GM23338 (cell line): ENCODE measurements around the gene IGF2BP2. TPM values are rescaled to one million over a fixed set of nuclear protein-coding genes. Genes with fewer than 3 reads are reported as not detected.

Experiments
- ATAC-seq: fragments of 200-7000 bp; cut with Tn5 transposase; 3 replicates; pipeline ENCODE4 v1.9.1; 2020
- DNase-seq: peaks from one replicate; pipeline ENCODE4 v3.0.0-alpha.2; 2015; ENCODE audit warnings: low spot score
- H2AFZ ChIP-seq: fragments of 200-600 bp; sonication (generic); 2 replicates; pipeline ENCODE4 v1.8.0; 2016; ENCODE audit warnings: antibody characterized with exemption, mild to moderate bottlenecking, moderate library complexity
- H3F3A ChIP-seq: fragments of 200-600 bp; sonication (generic); replicated peaks from 2 replicates; pipeline ENCODE4 v1.8.0; 2017; ENCODE audit warnings: antibody characterized with exemption, mixed run types, low read depth
- H3K27ac ChIP-seq: fragments of 200-600 bp; sonication (generic); 2 replicates; pipeline ENCODE4 v1.6.1; 2016; ENCODE audit warnings: low read depth
- H3K27me3 ChIP-seq: fragments of 200-600 bp; sonication (generic); 2 replicates; pipeline ENCODE4 v1.8.0; 2016; ENCODE audit warnings: mild to moderate bottlenecking, mixed run types, moderate library complexity; ENCODE audit not compliant: insufficient read depth
- H3K36me3 ChIP-seq: fragments of 200-600 bp; sonication (generic); 2 replicates; pipeline ENCODE4 v1.8.0; 2016; ENCODE audit warnings: mild to moderate bottlenecking; ENCODE audit not compliant: insufficient read depth
- H3K4me1 ChIP-seq: fragments of 200-600 bp; sonication (generic); 2 replicates; pipeline ENCODE4 v1.8.0; 2016; ENCODE audit warnings: mild to moderate bottlenecking, moderate library complexity; ENCODE audit not compliant: insufficient read depth
- H3K4me2 ChIP-seq: fragments of 200-600 bp; sonication (generic); 2 replicates; pipeline ENCODE4 v1.7.1; 2017; ENCODE audit warnings: mixed run types
- H3K4me3 ChIP-seq: fragments of 200-600 bp; sonication (generic); 2 replicates; pipeline ENCODE4 v1.6.1; 2016; ENCODE audit warnings: mixed run types
- H3K79me2 ChIP-seq: fragments of 200-600 bp; sonication (generic); replicated peaks from 2 replicates; pipeline ENCODE4 v1.8.0; 2017; ENCODE audit warnings: mild to moderate bottlenecking; ENCODE audit not compliant: insufficient read depth
- H3K9me2 ChIP-seq: fragments of 200-600 bp; sonication (generic); 2 replicates; pipeline ENCODE4 v1.8.0; 2017; ENCODE audit not compliant: insufficient read depth
- H4K20me1 ChIP-seq: fragments of 200-600 bp; sonication (generic); replicated peaks from 2 replicates; pipeline ENCODE4 v1.8.0; 2017; ENCODE audit warnings: mild to moderate bottlenecking; ENCODE audit not compliant: insufficient read depth
- H3K27ac Mint-ChIP-seq: 2 replicates; pipeline ENCODE4 v1.8.0; 2020; ENCODE audit warnings: inconsistent platforms, mild to moderate bottlenecking, moderate library complexity, mixed read lengths
- H3K27me3 Mint-ChIP-seq: 3 replicates; pipeline ENCODE4 v1.8.0; 2022; ENCODE audit warnings: low read depth, mild to moderate bottlenecking, moderate library complexity, mixed read lengths, inconsistent platforms; ENCODE audit not compliant: insufficient read depth, poor library complexity
- H3K36me3 Mint-ChIP-seq: 3 replicates; pipeline ENCODE4 v1.8.0; 2021; ENCODE audit warnings: low read depth, mild to moderate bottlenecking, inconsistent platforms, moderate library complexity, mixed read lengths
- H3K4me1 Mint-ChIP-seq: 3 replicates; pipeline ENCODE4 v1.8.0; 2020; ENCODE audit warnings: mild to moderate bottlenecking, inconsistent platforms, mixed read lengths
- H3K4me3 Mint-ChIP-seq: 3 replicates; pipeline ENCODE4 v1.8.0; 2021; ENCODE audit warnings: moderate library complexity, mild to moderate bottlenecking, inconsistent platforms, mixed read lengths
- H3K9me3 Mint-ChIP-seq: 3 replicates; pipeline ENCODE4 v1.8.0; 2020; ENCODE audit warnings: moderate library complexity, mild to moderate bottlenecking, inconsistent platforms, mixed read lengths
- CREB1 ChIP-seq: fragments of 250-450 bp; sonication (Bioruptor Pico); IDR thresholded peaks from 2 replicates; pipeline ENCODE4 v1.5.0; 2020; ENCODE audit warnings: low read depth, mild to moderate bottlenecking, moderate library complexity
- CTCF ChIP-seq, 2 experiments: fragments of 200-600 bp in 1 of 2; sonication (generic) in 1 of 2; conservative IDR thresholded peaks; 2 replicates each; pipeline versions ENCODE4 v1.5.1 to v1.6.1; 2016 to 2017; ENCODE audit warnings: antibody characterized with exemption in 2 of 2, low read depth in 2 of 2, mild to moderate bottlenecking in 2 of 2, moderate library complexity in 1 of 2
- ETS1 ChIP-seq: IDR thresholded peaks from 2 replicates; pipeline ENCODE4 v1.6.1; 2016; ENCODE audit warnings: antibody characterized with exemption
- EZH2 ChIP-seq: fragments of 200-600 bp; sonication (generic); IDR thresholded peaks from one replicate; pipeline ENCODE4 v1.8.0; 2017; ENCODE audit warnings: antibody characterized with exemption, mild to moderate bottlenecking, low read depth; ENCODE audit not compliant: unreplicated experiment
- EZH2phosphoT487 ChIP-seq: fragments of 200-600 bp; sonication (generic); IDR thresholded peaks from one replicate; pipeline ENCODE4 v1.8.1; 2018; ENCODE audit warnings: antibody characterized with exemption; ENCODE audit not compliant: unreplicated experiment
- JUNB ChIP-seq: IDR thresholded peaks from one replicate; pipeline ENCODE4 v1.6.1; 2016; ENCODE audit warnings: antibody characterized with exemption; ENCODE audit not compliant: unreplicated experiment
- NANOG ChIP-seq: IDR thresholded peaks from 2 replicates; pipeline ENCODE4 v1.6.1; 2016; ENCODE audit warnings: antibody characterized with exemption, borderline replicate concordance
- POLR2AphosphoS5 ChIP-seq: IDR thresholded peaks from 2 replicates; pipeline ENCODE4 v1.6.1; 2016; ENCODE audit warnings: antibody characterized with exemption, low read depth
- REST ChIP-seq: IDR thresholded peaks from one replicate; pipeline ENCODE4 v1.6.1; 2018; ENCODE audit warnings: antibody characterized with exemption; ENCODE audit not compliant: unreplicated experiment
- STAT1 ChIP-seq: IDR thresholded peaks from one replicate; pipeline ENCODE4 v1.6.1; 2016; ENCODE audit warnings: antibody characterized with exemption; ENCODE audit not compliant: unreplicated experiment
- ZNF114 ChIP-seq: fragments of 250-450 bp; sonication (Bioruptor Pico); IDR thresholded peaks from 2 replicates; pipeline ENCODE4 v1.5.0; 2020; ENCODE audit warnings: mild to moderate bottlenecking, moderate library complexity
- ZNF331 ChIP-seq: fragments of 250-450 bp; sonication (Bioruptor Pico); IDR thresholded peaks from 2 replicates; pipeline ENCODE4 v1.5.0; 2020; ENCODE audit warnings: low read depth, mild to moderate bottlenecking, moderate library complexity
- ZNF462 ChIP-seq: fragments of 250-450 bp; sonication (Bioruptor Pico); IDR thresholded peaks from 2 replicates; pipeline ENCODE4 v1.5.0; 2020; ENCODE audit warnings: mild to moderate bottlenecking, moderate library complexity
- polyA plus RNA-seq: library from polyadenylated mRNA; unstranded; fragments of >200 nt; fragmentation: Nextera tagmentation; extraction: Ambion mirVana; gene quantifications from 2 replicates; pipeline ENCODE4 v1.2.1, GENCODE V29; 2016
- total RNA-seq: library from RNA; depleted of rRNA; stranded (reverse); fragments of >200 nt; shearing (Covaris generic); gene quantifications from 2 replicates; pipeline ENCODE4 v1.2.3, GENCODE V29; 2014

Gene IGF2BP2
- total and polyA plus RNA-seq, 2 experiments from 2014 or later = 82.9 to 84.5 TPM

- Histone ChIP-seq H3K4me1 (peaks cover 61% of the 10 kb centered on the region), H3F3A (no peaks in the 10 kb centered on the region), H3K4me3 (no peak overlapping the region), H3K9me2 (no peaks in the 10 kb centered on the region), H3K79me2 (peaks cover 100% of the 10 kb centered on the region), H2AFZ (no peak overlapping the region), H3K4me2 (0 out of 2 replicates have a peak overlapping the region, but pooled peaks have one; percentile 56), H4K20me1 (peaks cover 25% of the 10 kb centered on the region; the same call in 1 of the 2 replicates), H3K27me3 (no peaks in the 10 kb centered on the region), H3K27ac (0 out of 2 replicates have a peak overlapping the region, but pooled peaks have one; percentile 76), H3K36me3 (no peaks in the 10 kb centered on the region)
- no peak for TF ChIP-seq NANOG
- TF ChIP-seq CREB1 (CRISPR knock-in tag) = no peak
- no peak for TF ChIP-seq REST
- TF ChIP-seq ZNF462 (CRISPR knock-in tag) = no peak
- no peak for TF ChIP-seq CTCF (conservative IDR thresholded peaks at IDR 0.05; ENCODE audit: low read depth in 2 of 2)
- no peak for TF ChIP-seq ZNF114
- TF ChIP-seq EZH2 = no peak
- TF ChIP-seq ZNF331 (CRISPR knock-in tag) = no peak
- TF ChIP-seq ETS1 = no peak
- no peak for TF ChIP-seq POLR2AphosphoS5
- TF ChIP-seq STAT1 = no peak
- TF ChIP-seq EZH2phosphoT487 = no peak
- no peak for TF ChIP-seq JUNB
- peak; percentile 22 for ATAC-seq
- Mint-ChIP-seq H3K27me3 (peaks cover 14% of the 10 kb centered on the region), H3K27ac (peak overlapping the region; percentile 19; the same call in 1 of the 2 replicates), H3K9me3 (no peaks in the 10 kb centered on the region), H3K4me3 (no peak overlapping the region), H3K36me3 (no peaks in the 10 kb centered on the region; the same call in 2 of the 3 replicates), H3K4me1 (peaks cover 75% of the 10 kb centered on the region)
- DNase-seq = peak; percentile 52
Observed at GRCh38 chr3:185724761-185725160, 100.1 kb downstream of the IGF2BP2 start.
